Osteocyte (in vitro differentiated cells): ENCODE results near the gene TTC24. TPM values are rescaled to one million over a fixed set of nuclear protein-coding genes. Genes with fewer than 3 reads are reported as not detected.

ENCODE experiments used
- DNase-seq: peaks from one replicate; pipeline ENCODE4 v3.0.0; 2021; ENCODE audit warnings: mixed read lengths; ENCODE audit not compliant: unreplicated experiment; ENCODE audit errors: extremely low spot score
- H3K27ac Mint-ChIP-seq: one replicate; pipeline ENCODE4 v1.8.0; 2021; ENCODE audit warnings: mild to moderate bottlenecking, mixed read lengths; ENCODE audit not compliant: unreplicated experiment
- H3K27me3 Mint-ChIP-seq: one replicate; pipeline ENCODE4 v1.8.0; 2021; ENCODE audit warnings: mixed read lengths; ENCODE audit not compliant: unreplicated experiment
- H3K36me3 Mint-ChIP-seq: one replicate; pipeline ENCODE4 v1.8.0; 2021; ENCODE audit warnings: mixed read lengths; ENCODE audit not compliant: unreplicated experiment
- H3K4me1 Mint-ChIP-seq: one replicate; pipeline ENCODE4 v1.8.0; 2021; ENCODE audit warnings: mixed read lengths; ENCODE audit not compliant: unreplicated experiment
- H3K4me3 Mint-ChIP-seq: one replicate; pipeline ENCODE4 v1.8.0; 2021; ENCODE audit warnings: mild to moderate bottlenecking, moderate library complexity, mixed read lengths; ENCODE audit not compliant: unreplicated experiment
- H3K9me3 Mint-ChIP-seq: one replicate; pipeline ENCODE4 v1.8.0; 2021; ENCODE audit warnings: mixed read lengths; ENCODE audit not compliant: unreplicated experiment
- total RNA-seq: library from RNA; stranded (reverse); gene quantifications from 2 replicates; pipeline ENCODE4 v1.2.1, GENCODE V29; 2021
- TF ChIP-seq, protein P1 (sequence below): fragments of 200-600 bp; sonication (generic); IDR thresholded peaks from 2 replicates; pipeline ENCODE4 v1.5.0; 2021; ENCODE audit warnings: antibody characterized with exemption, mild to moderate bottlenecking, moderate library complexity

The TTC24 gene
- total RNA-seq, 1 donor from 2014 or later: not detected

DNA sequence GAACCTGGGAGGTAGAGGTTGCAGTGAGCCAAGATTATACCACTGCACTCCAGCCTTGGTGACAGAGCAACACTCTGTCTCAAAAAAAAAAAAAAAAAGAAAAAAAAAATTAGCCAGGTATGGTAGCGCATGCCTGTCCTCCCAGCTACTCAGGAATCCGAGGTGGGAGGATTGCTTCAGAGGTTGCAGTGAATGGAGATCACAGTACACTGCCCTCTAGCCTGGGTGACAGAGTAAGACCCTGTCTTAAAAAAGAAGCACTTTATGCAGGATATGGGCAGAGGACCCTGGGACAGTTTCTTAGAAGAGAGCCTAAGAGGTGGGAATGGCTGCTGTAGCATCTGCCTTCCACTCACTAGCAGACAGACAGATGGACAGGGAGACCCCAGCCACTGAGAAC, 30.1 kb upstream of the TTC24 start:
- no peak overlapping the region for H3K4me3 Mint-ChIP-seq
- no peak overlapping the region for H3K27ac Mint-ChIP-seq
- H3K4me1 Mint-ChIP-seq: no peaks in the 10 kb centered on the region
- no peaks in the 10 kb centered on the region for H3K27me3 Mint-ChIP-seq
- TF ChIP-seq, protein P1, sequence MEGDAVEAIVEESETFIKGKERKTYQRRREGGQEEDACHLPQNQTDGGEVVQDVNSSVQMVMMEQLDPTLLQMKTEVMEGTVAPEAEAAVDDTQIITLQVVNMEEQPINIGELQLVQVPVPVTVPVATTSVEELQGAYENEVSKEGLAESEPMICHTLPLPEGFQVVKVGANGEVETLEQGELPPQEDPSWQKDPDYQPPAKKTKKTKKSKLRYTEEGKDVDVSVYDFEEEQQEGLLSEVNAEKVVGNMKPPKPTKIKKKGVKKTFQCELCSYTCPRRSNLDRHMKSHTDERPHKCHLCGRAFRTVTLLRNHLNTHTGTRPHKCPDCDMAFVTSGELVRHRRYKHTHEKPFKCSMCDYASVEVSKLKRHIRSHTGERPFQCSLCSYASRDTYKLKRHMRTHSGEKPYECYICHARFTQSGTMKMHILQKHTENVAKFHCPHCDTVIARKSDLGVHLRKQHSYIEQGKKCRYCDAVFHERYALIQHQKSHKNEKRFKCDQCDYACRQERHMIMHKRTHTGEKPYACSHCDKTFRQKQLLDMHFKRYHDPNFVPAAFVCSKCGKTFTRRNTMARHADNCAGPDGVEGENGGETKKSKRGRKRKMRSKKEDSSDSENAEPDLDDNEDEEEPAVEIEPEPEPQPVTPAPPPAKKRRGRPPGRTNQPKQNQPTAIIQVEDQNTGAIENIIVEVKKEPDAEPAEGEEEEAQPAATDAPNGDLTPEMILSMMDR: no peak
- peaks cover 5% of the 10 kb centered on the region for H3K36me3 Mint-ChIP-seq
- H3K9me3 Mint-ChIP-seq: no peaks in the 10 kb centered on the region
- DNase-seq: no peak

- no peaks in the 10 kb centered on the region for H3K9me3 Mint-ChIP-seq
- no peaks in the 10 kb centered on the region for H3K4me1 Mint-ChIP-seq
- no peaks in the 10 kb centered on the region for H3K27me3 Mint-ChIP-seq
- H3K27ac Mint-ChIP-seq: no peak overlapping the region
- DNase-seq: no peak
- no peak overlapping the region for H3K4me3 Mint-ChIP-seq
- TF ChIP-seq, protein P1: no peak
- H3K36me3 Mint-ChIP-seq: peaks cover 5% of the 10 kb centered on the region
Measured at GRCh38 chr1:156549831-156550230, 29.7 kb upstream of the TTC24 start.

- DNase-seq: no peak
- Mint-ChIP-seq H3K4me1 (no peaks in the 10 kb centered on the region), H3K4me3 (no peak overlapping the region), H3K27ac (no peak overlapping the region), H3K36me3 (peaks cover 5% of the 10 kb centered on the region), H3K27me3 (no peaks in the 10 kb centered on the region), H3K9me3 (no peaks in the 10 kb centered on the region)
- TF ChIP-seq, protein P1: no peak
Measured at GRCh38 chr1:156550346-156550745, 29.2 kb upstream of the TTC24 start.

GRCh38 chr1:156551066-156551643, 28.4 kb upstream of the TTC24 start:
- DNase-seq: no peak
- H3K36me3 Mint-ChIP-seq: peaks cover 5% of the 10 kb centered on the region
- no peak overlapping the region for H3K4me3 Mint-ChIP-seq
- peaks cover under 1% of the 10 kb centered on the region for H3K4me1 Mint-ChIP-seq
- no peaks in the 10 kb centered on the region for H3K9me3 Mint-ChIP-seq
- no peaks in the 10 kb centered on the region for H3K27me3 Mint-ChIP-seq
- TF ChIP-seq, protein P1: no peak
- no peak overlapping the region for H3K27ac Mint-ChIP-seq

DNA sequence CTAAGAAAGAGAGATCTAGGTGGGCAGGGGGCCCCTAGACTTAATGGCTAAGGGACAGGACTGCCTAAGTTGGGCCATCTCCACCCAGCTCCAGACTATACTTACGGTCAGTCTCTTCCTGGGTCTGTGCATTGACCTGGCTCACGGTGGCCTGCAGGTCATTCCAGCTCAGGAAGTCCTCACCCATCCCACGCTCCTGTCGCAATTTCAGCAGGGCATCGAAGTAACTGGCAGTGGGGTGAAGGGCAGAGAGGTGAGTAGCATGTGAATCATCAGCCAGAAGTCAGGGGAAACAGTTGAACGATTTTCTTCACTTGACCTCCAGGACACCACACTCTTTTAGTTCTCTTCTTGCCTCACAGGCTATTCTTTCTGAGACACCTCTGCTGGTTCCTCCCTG, 27.7 kb upstream of the TTC24 start:
- Mint-ChIP-seq H3K36me3 (peaks cover 5% of the 10 kb centered on the region), H3K27me3 (no peaks in the 10 kb centered on the region), H3K4me3 (no peak overlapping the region), H3K27ac (no peak overlapping the region), H3K4me1 (peaks cover 6% of the 10 kb centered on the region), H3K9me3 (no peaks in the 10 kb centered on the region)
- no peak for DNase-seq
- TF ChIP-seq, protein P1: no peak
